H1 (cell line): ENCODE results near the gene SLC2A4RG. TPM values are rescaled to one million over a fixed set of nuclear protein-coding genes. Genes with fewer than 3 reads are reported as not detected.
A peak's percentile ranks its signal among the peaks of the same experiment; 100 is the strongest.

Experiments
- CTCF ChIA-PET: fragments of 300-600 bp; sonication (Branson Sonifier 250); formaldehyde crosslinking; loops from one replicate; lab custom pipeline; 2021; ENCODE audit not compliant: partially characterized antibody; lab: Charles Lee
- POLR2A ChIA-PET: fragments of 300-600 bp; sonication (Branson Sonifier 250); formaldehyde crosslinking; loops from one replicate; lab custom pipeline; 2021; ENCODE audit warnings: inconsistent platforms; ENCODE audit not compliant: partially characterized antibody; lab: Charles Lee
- DNase-seq, 2 experiments: peaks; one replicate each; pipeline versions ENCODE4 v3.0.0 to v3.0.0-alpha.2; 2010 to 2022; ENCODE audit warnings: low spot score in 2 of 2, low read depth in 1 of 2, mixed read lengths in 1 of 2
- FAIRE-seq: peaks from 2 replicates; lab custom pipeline; 2011; peaks lifted over from hg19 to GRCh38; lab: Jason Lieb, UNC
- H2AFZ ChIP-seq: 2 replicates; pipeline ENCODE4 v1.8.1; 2012; ENCODE audit warnings: low read length, inconsistent platforms
- H2AK5ac ChIP-seq: 2 replicates; pipeline ENCODE4 v1.6.1; 2013; ENCODE audit warnings: low read depth, low read length
- H2BK120ac ChIP-seq: replicated peaks from 2 replicates; pipeline ENCODE3; 2013; ENCODE audit warnings: low read depth, low read length, inconsistent platforms
- H2BK12ac ChIP-seq: 2 replicates; pipeline ENCODE4 v1.6.1; 2013; ENCODE audit warnings: low read depth, low read length
- H2BK15ac ChIP-seq: 2 replicates; pipeline ENCODE4 v1.6.1; 2013; ENCODE audit warnings: low read length
- H2BK20ac ChIP-seq: 2 replicates; pipeline ENCODE4 v1.6.1; 2013; ENCODE audit warnings: low read length
- H2BK5ac ChIP-seq: 2 replicates; pipeline ENCODE4 v1.6.1; 2013; ENCODE audit warnings: low read depth, low read length
- H3K14ac ChIP-seq: 2 replicates; pipeline ENCODE4 v1.6.1; 2013; ENCODE audit warnings: inconsistent platforms; ENCODE audit not compliant: insufficient read length
- H3K18ac ChIP-seq: 2 replicates; pipeline ENCODE4 v1.6.1; 2013; ENCODE audit warnings: low read length; ENCODE audit errors: extremely low read depth
- H3K23ac ChIP-seq: 2 replicates; pipeline ENCODE4 v1.6.1; 2013; ENCODE audit warnings: inconsistent platforms; ENCODE audit not compliant: insufficient read length
- H3K23me2 ChIP-seq: 2 replicates; pipeline ENCODE4 v1.6.1; 2013; ENCODE audit warnings: low read depth, low read length
- H3K27ac ChIP-seq: 2 replicates; pipeline ENCODE4 v1.6.1; 2011; ENCODE audit warnings: low read depth, low read length, inconsistent platforms
- H3K27me3 ChIP-seq, 4 experiments: replicated peaks in 1 of 4; 1 replicate in 1 of 4; 2 replicates in 3 of 4; pipeline versions ENCODE4 v1.6.1 to v1.8.1; 2011 to 2013; ENCODE audit warnings: low read length in 3 of 4, mild to moderate bottlenecking in 3 of 4, inconsistent platforms in 2 of 4, mixed read lengths in 2 of 4, moderate library complexity in 1 of 4; ENCODE audit not compliant: control insufficient read depth in 3 of 4, insufficient read depth in 3 of 4; ENCODE audit errors: extremely low read depth in 1 of 4
- H3K36me3 ChIP-seq, 4 experiments: 2 replicates each; pipeline versions ENCODE4 v1.6.1 to v1.8.1; 2011 to 2013; ENCODE audit warnings: mild to moderate bottlenecking in 4 of 4, low read length in 3 of 4, moderate library complexity in 2 of 4, control low read depth in 1 of 4, inconsistent platforms in 1 of 4; ENCODE audit not compliant: insufficient read depth in 4 of 4, control insufficient read depth in 2 of 4
- H3K4ac ChIP-seq: replicated peaks from 2 replicates; pipeline ENCODE3; 2013; ENCODE audit warnings: low read length, low read depth, mixed read lengths, inconsistent platforms; ENCODE audit not compliant: insufficient read length
- H3K4me1 ChIP-seq, 4 experiments: replicated peaks in 1 of 4; 1 replicate in 1 of 4; 2 replicates in 3 of 4; pipeline versions ENCODE4 v1.6.1 to v1.8.1; 2011 to 2013; ENCODE audit warnings: low read length in 3 of 4, inconsistent platforms in 2 of 4, mixed read lengths in 1 of 4; ENCODE audit not compliant: insufficient read depth in 4 of 4, control insufficient read depth in 3 of 4
- H3K4me2 ChIP-seq, 2 experiments: 2 replicates each; pipeline versions ENCODE4 v1.6.1 to v1.8.1; 2011 to 2013; ENCODE audit warnings: low read depth in 2 of 2, low read length in 2 of 2, control low read depth in 1 of 2, inconsistent platforms in 1 of 2, mild to moderate bottlenecking in 1 of 2; ENCODE audit not compliant: insufficient read depth in 1 of 2
- H3K4me3 ChIP-seq, 4 experiments: fragments of 200-600, 300-600 bp in 1 of 4; sonication (generic), shearing (Covaris generic), sonication (Bioruptor Twin) in 1 of 4; 2 replicates each; pipeline versions ENCODE4 v1.5.1 to v1.8.1; 2011 to 2016; ENCODE audit warnings: low read length in 4 of 4, low read depth in 3 of 4, control low read depth in 2 of 4, inconsistent platforms in 2 of 4, mild to moderate bottlenecking in 2 of 4, mixed read lengths in 1 of 4, moderate library complexity in 1 of 4; ENCODE audit not compliant: insufficient read depth in 2 of 4; ENCODE audit errors: extremely low read depth in 1 of 4
- H3K56ac ChIP-seq: replicated peaks from 2 replicates; pipeline ENCODE3; 2013; ENCODE audit warnings: low read depth, mild to moderate bottlenecking, mixed read lengths, low read length, inconsistent platforms; ENCODE audit not compliant: insufficient read length
- H3K79me1 ChIP-seq: 2 replicates; pipeline ENCODE4 v1.6.1; 2013; ENCODE audit warnings: low read depth, low read length, control low read depth
- H3K79me2 ChIP-seq, 2 experiments: 2 replicates each; pipeline versions ENCODE4 v1.6.1 to v1.8.1; 2012 to 2013; ENCODE audit warnings: low read length in 2 of 2, mild to moderate bottlenecking in 2 of 2, inconsistent platforms in 1 of 2; ENCODE audit not compliant: insufficient read depth in 2 of 2, control insufficient read depth in 1 of 2
- H3K9ac ChIP-seq, 4 experiments: replicated peaks in 1 of 4; 1 replicate in 1 of 4; 2 replicates in 3 of 4; pipeline versions ENCODE4 v1.6.1 to v1.8.1; 2011 to 2013; ENCODE audit warnings: low read depth in 3 of 4, low read length in 3 of 4, control low read depth in 2 of 4, mild to moderate bottlenecking in 2 of 4, moderate library complexity in 2 of 4, inconsistent platforms in 1 of 4; ENCODE audit errors: extremely low read depth in 1 of 4
- H3K9me3 ChIP-seq, 2 experiments: 2 replicates each; pipeline versions ENCODE4 v1.6.1 to v1.8.1; 2012 to 2013; ENCODE audit warnings: mild to moderate bottlenecking in 2 of 2, moderate library complexity in 2 of 2, control low read depth in 1 of 2, inconsistent platforms in 1 of 2, low read depth in 1 of 2, low read length in 1 of 2, mixed read lengths in 1 of 2; ENCODE audit not compliant: insufficient read depth in 2 of 2
- H4K20me1 ChIP-seq, 2 experiments: replicated peaks in 1 of 2; 2 replicates each; pipeline versions ENCODE3 to v1.8.1; 2011 to 2013; ENCODE audit warnings: inconsistent platforms in 2 of 2, low read length in 2 of 2, mild to moderate bottlenecking in 1 of 2; ENCODE audit not compliant: insufficient read depth in 2 of 2, control insufficient read depth in 1 of 2
- H4K5ac ChIP-seq: 2 replicates; pipeline ENCODE4 v1.6.1; 2013; ENCODE audit warnings: low read length, low read depth, mixed read lengths, inconsistent platforms; ENCODE audit not compliant: insufficient read length
- H4K8ac ChIP-seq: 2 replicates; pipeline ENCODE4 v1.8.0; 2013; ENCODE audit warnings: mild to moderate bottlenecking, moderate library complexity, low read length, inconsistent platforms; ENCODE audit not compliant: insufficient read depth; ENCODE audit errors: extremely low read depth
- H4K91ac ChIP-seq: replicated peaks from 2 replicates; pipeline ENCODE3; 2013; ENCODE audit warnings: low read length, mixed read lengths, inconsistent platforms; ENCODE audit not compliant: insufficient read length
- ASH2L ChIP-seq: fragments of 200-600, 300-600 bp; sonication (generic); IDR thresholded peaks from one replicate; pipeline ENCODE4 v1.7.1; 2017; ENCODE audit warnings: low read length
- GABPA ChIP-seq: IDR thresholded peaks from 2 replicates; pipeline ENCODE4 v1.6.1; 2011; ENCODE audit warnings: mild to moderate bottlenecking, low read length, moderate library complexity, borderline replicate concordance; ENCODE audit not compliant: insufficient read depth
- RBBP5 ChIP-seq: IDR thresholded peaks from 2 replicates; pipeline ENCODE4 v1.7.1; 2012; ENCODE audit warnings: low read depth, mild to moderate bottlenecking, inconsistent platforms, low read length, moderate library complexity, borderline replicate concordance
- WGBS, 2 experiments: shearing (Covaris generic) in 1 of 2; methylation state at CpG; one replicate each; pipeline versions ENCODE4 v1.1.6 to v1.1.7; 2013 to 2015; ENCODE audit warnings: low lambda C conversion rate in 2 of 2, mixed read lengths in 2 of 2, inconsistent platforms in 1 of 2, low coverage in 1 of 2, missing lambda C conversion rate in 1 of 2; ENCODE audit not compliant: insufficient replicate concordance in 2 of 2, insufficient coverage in 1 of 2, insufficient read length in 1 of 2; ENCODE audit errors: extremely low coverage in 1 of 2, missing lambda C conversion rate in 1 of 2; 5-methylcytosine and 5-hydroxymethylcytosine counted together
- polyA plus RNA-seq, 7 experiments: library from polyadenylated mRNA; depleted of rRNA in 3 of 7; stranded (reverse) in 5 of 7; unstranded in 2 of 7; fragments of >200 nt in 5 of 7; fragments of 200-250 nt in 2 of 7; gene quantifications; 1 replicate in 5 of 7; 2 replicates in 1 of 7; 4 replicates in 1 of 7; pipeline versions ENCODE4 v1.2.1 to v1.2.3, GENCODE V29; 2011 to 2013; ENCODE audit warnings: missing spikeins in 2 of 7, mixed read lengths in 2 of 7
- total RNA-seq: library from RNA; stranded (reverse); fragmentation: NEBNext Ultra II Directional; extraction: Animal tissue kit (Norgen Biotek cat#: 25700); gene quantifications from 2 replicates; pipeline ENCODE4 v1.2.1, GENCODE V29; 2021
- TF ChIP-seq, protein P1 (sequence below): IDR thresholded peaks from 2 replicates; pipeline ENCODE4 v1.6.1; 2011; ENCODE audit warnings: low read length, improper control_type of control experiment

Gene SLC2A4RG
- total and polyA plus RNA-seq, 2 of the 8 experiments (the other 6 are each of a cell fraction or from before 2014, with no cell fraction given): 15.9 to 29.1 TPM

DNA sequence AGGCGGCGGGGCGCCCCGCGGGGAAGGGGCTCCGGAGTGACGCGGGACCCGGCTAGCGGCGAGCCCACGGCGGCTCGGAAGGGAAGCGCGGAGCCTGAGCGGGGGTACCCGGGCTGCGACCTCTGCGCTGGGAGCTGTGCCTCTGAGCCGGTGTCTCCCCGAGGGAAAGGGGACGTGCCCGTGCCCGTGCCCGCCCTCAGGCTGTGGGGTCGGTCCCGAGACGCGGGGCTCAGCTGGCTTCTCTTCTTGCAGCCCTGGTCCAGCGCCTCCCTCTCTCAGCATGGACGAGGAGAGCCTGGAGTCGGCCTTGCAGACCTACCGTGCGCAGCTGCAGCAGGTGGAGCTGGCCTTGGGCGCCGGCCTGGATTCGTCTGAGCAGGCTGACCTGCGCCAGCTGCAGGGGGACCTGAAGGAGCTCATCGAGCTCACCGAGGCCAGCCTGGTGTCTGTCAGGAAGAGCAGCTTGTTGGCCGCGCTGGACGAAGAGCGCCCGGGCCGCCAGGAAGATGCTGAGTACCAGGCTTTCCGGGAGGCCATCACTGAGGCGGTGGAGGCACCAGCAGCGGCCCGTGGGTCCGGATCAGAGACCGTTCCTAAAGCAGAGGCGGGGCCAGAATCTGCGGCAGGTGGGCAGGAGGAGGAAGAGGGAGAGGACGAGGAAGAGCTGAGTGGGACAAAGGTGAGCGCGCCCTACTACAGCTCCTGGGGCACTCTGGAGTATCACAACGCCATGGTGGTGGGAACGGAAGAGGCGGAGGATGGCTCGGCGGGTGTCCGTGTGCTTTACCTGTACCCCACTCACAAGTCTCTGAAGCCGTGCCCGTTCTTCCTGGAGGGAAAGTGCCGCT lies 31.1 kb upstream of the SLC2A4RG start:
- peaks cover 0 to 11% (median 6%) of the 10 kb centered on the region in 4 experiments; a peak in 5 of 7 replicates for H3K4me1 ChIP-seq
- H3K14ac ChIP-seq: no peak overlapping the region
- peaks cover 6 to 16% of the 10 kb centered on the region in 2 experiments for H4K20me1 ChIP-seq
- POLR2A ChIA-PET: interaction anchor here (0.6 to 4.7 kb wide), 26 partner anchors 9 to 187 kb away, joined by 3 to 49 read pairs (median 4); partner anchors contain the start of genes LIME1, RTEL1, SLC2A4RG and STMN3
- no peaks in the 10 kb centered on the region for H3K27me3 ChIP-seq
- no peak overlapping the region for H3K4ac ChIP-seq
- no peak overlapping the region for H2AFZ ChIP-seq
- no peak overlapping the region for H4K5ac ChIP-seq
- H3K79me1 ChIP-seq: peaks cover 10% of the 10 kb centered on the region; the same call in 1 of the 2 replicates
- 36% methylated on average over 51 of the region's 67 CpGs; no CpG with 5 or more reads in 1 of the 2 experiments for WGBS, 2 experiments
- no peak overlapping the region for H2BK20ac ChIP-seq
- H3K23ac ChIP-seq: no peak overlapping the region
- H3K4me2 ChIP-seq: peak overlapping the region; percentile 80 to 97
- no peak overlapping the region for H2BK12ac ChIP-seq
- peaks cover 7 to 34% (median 12%) of the 10 kb centered on the region in 4 experiments for H3K36me3 ChIP-seq
- H4K8ac ChIP-seq: peak overlapping the region; percentile 86
- CTCF ChIA-PET: interaction anchor here (0.6 to 2.4 kb wide), 10 partner anchors 10 to 265 kb away, joined by 3 to 9 read pairs (median 4); partner anchors contain the start of genes LIME1, TNFRSF6B and TPD52L2
- peaks cover 5% of the 10 kb centered on the region; the same call in 1 of the 2 replicates for H3K23me2 ChIP-seq
- no peak overlapping the region for H2AK5ac ChIP-seq
- no peak overlapping the region for H2BK120ac ChIP-seq
- H4K91ac ChIP-seq: no peak overlapping the region
- no peak for FAIRE-seq
- peaks cover 0 to 52% of the 10 kb centered on the region in 2 experiments; a peak in 3 of 4 replicates for H3K79me2 ChIP-seq
- H2BK15ac ChIP-seq: no peak overlapping the region
- peak overlapping the region; percentile 59 for H3K56ac ChIP-seq
- H3K18ac ChIP-seq: no peak overlapping the region
- DNase-seq: peak in 1 of 2 experiments; percentile 52
- peak overlapping the region; percentile 42 to 74 (median 50); a peak in 5 of 7 replicates for H3K9ac ChIP-seq
- no peak overlapping the region for H3K27ac ChIP-seq
- no peak overlapping the region for H2BK5ac ChIP-seq
- TF ChIP-seq RBBP5: no peak
- 0 out of 2 replicates have a peak, but pooled peaks have one; percentile 20 for TF ChIP-seq GABPA
- no peak for TF ChIP-seq ASH2L
- TF ChIP-seq, protein P1, sequence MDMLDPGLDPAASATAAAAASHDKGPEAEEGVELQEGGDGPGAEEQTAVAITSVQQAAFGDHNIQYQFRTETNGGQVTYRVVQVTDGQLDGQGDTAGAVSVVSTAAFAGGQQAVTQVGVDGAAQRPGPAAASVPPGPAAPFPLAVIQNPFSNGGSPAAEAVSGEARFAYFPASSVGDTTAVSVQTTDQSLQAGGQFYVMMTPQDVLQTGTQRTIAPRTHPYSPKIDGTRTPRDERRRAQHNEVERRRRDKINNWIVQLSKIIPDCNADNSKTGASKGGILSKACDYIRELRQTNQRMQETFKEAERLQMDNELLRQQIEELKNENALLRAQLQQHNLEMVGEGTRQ: no peak
- no peaks in the 10 kb centered on the region for H3K9me3 ChIP-seq
- peak overlapping the region; percentile 46 to 88 (median 74) for H3K4me3 ChIP-seq
